Measurements from ENCODE around the gene SLC6A4. TPM values are rescaled to one million over a fixed set of nuclear protein-coding genes. Genes with fewer than 3 reads are reported as not detected.
A peak's percentile ranks its signal among the peaks of the same experiment; 100 is the strongest.

SLC6A4 gene
- total and polyA plus RNA-seq, 2 of the 8 experiments (the other 6 are each of a cell fraction or from before 2014, with no cell fraction given), result 0.09 to 0.33 TPM

GRCh38 chr17:30224419-30224960 is 11.0 kb downstream of the SLC6A4 start:
- Histone ChIP-seq H4K5ac (ENCODE audit: insufficient read length, low read depth, low read length) (no peak overlapping the region), H3K4ac (replicated peaks; ENCODE audit: insufficient read length, low read depth, low read length) (no peak overlapping the region), H4K8ac (ENCODE audit: extremely low read depth, insufficient read depth, low read length) (no peak overlapping the region), H3K56ac (replicated peaks; ENCODE audit: insufficient read length, low read depth, low read length) (no peak overlapping the region), H3K27ac (ENCODE audit: low read depth, low read length) (no peak overlapping the region), H3K23ac (ENCODE audit: insufficient read length) (no peak overlapping the region), H3K18ac (ENCODE audit: extremely low read depth, low read length) (no peak overlapping the region; the same call in 1 of the 2 replicates), H2BK12ac (ENCODE audit: low read depth, low read length) (no peak overlapping the region), H4K91ac (replicated peaks; ENCODE audit: insufficient read length, low read length) (peak overlapping the region; percentile 5), H3K36me3 (ENCODE audit: control insufficient read depth in 2 of 4, insufficient read depth in 4 of 4, low read length in 3 of 4) (no peaks in the 10 kb centered on the region), H3K4me2 (ENCODE audit: insufficient read depth in 1 of 2, low read depth in 2 of 2, low read length in 2 of 2) (no peak overlapping the region), H3K9me3 (ENCODE audit: insufficient read depth in 2 of 2, low read depth in 1 of 2, low read length in 1 of 2) (no peaks in the 10 kb centered on the region), H2BK120ac (replicated peaks; ENCODE audit: low read depth, low read length) (no peak overlapping the region), H4K20me1 (replicated peaks in 1 of 2; ENCODE audit: control insufficient read depth in 1 of 2, insufficient read depth in 2 of 2, low read length in 2 of 2) (no peaks in the 10 kb centered on the region), H3K23me2 (ENCODE audit: low read depth, low read length) (no peaks in the 10 kb centered on the region), H3K9ac (replicated peaks in 1 of 4; ENCODE audit: extremely low read depth in 1 of 4, low read depth in 3 of 4, low read length in 3 of 4) (no peak overlapping the region), H3K79me1 (ENCODE audit: low read depth, low read length) (no peaks in the 10 kb centered on the region), H3K27me3 (replicated peaks in 1 of 4; ENCODE audit: control insufficient read depth in 3 of 4, extremely low read depth in 1 of 4, insufficient read depth in 3 of 4, low read length in 3 of 4) (no peaks in the 10 kb centered on the region), H3K4me3 (ENCODE audit: extremely low read depth in 1 of 4, insufficient read depth in 2 of 4, low read depth in 3 of 4, low read length in 4 of 4) (no peak overlapping the region), H3K79me2 (ENCODE audit: control insufficient read depth in 1 of 2, insufficient read depth in 2 of 2, low read length in 2 of 2) (no peaks in the 10 kb centered on the region), H2AFZ (ENCODE audit: low read length) (peak overlapping the region; percentile 58; the same call in 1 of the 2 replicates), H2BK5ac (ENCODE audit: low read depth, low read length) (no peak overlapping the region), H3K14ac (ENCODE audit: insufficient read length) (no peak overlapping the region), H2AK5ac (ENCODE audit: low read depth, low read length) (no peak overlapping the region), H2BK15ac (ENCODE audit: low read length) (no peak overlapping the region), H3K4me1 (replicated peaks in 1 of 4; ENCODE audit: control insufficient read depth in 3 of 4, insufficient read depth in 4 of 4, low read length in 3 of 4) (peaks cover 0 to 2% (median 0%) of the 10 kb centered on the region in 4 experiments; a peak in 2 of 7 replicates), H2BK20ac (ENCODE audit: low read length) (no peak overlapping the region)
- WGBS, 2 experiments (ENCODE audit: extremely low coverage in 1 of 2, insufficient coverage in 1 of 2, insufficient read length in 1 of 2, insufficient replicate concordance in 2 of 2, low coverage in 1 of 2, low lambda C conversion rate in 2 of 2, missing lambda C conversion rate in 1 of 2), result 81% methylated on average over 8 of the region's 8 CpGs; no CpG with 5 or more reads in 1 of the 2 experiments
- ChIA-PET POLR2A (ENCODE audit: partially characterized antibody) (interaction anchor here (0.7 to 2.9 kb wide), 5 partner anchors 10 to 120 kb away, joined by 3 to 8 read pairs (median 4); no protein-coding TSS in a partner anchor), CTCF (ENCODE audit: partially characterized antibody) (interaction anchor here (1.1 to 1.8 kb wide), 4 partner anchors 12 to 110 kb away, joined by 3 to 9 read pairs (median 5); no protein-coding TSS in a partner anchor)
- FAIRE-seq (no peak), DNase-seq (ENCODE audit: low read depth in 1 of 2, low spot score in 2 of 2) (no peak)
- no peak for TF ChIP-seq NANOG (IDR thresholded peaks at IDR 0.05; ENCODE audit: insufficient read depth, low read depth, low read length, poor library complexity, severe bottlenecking)
- no peak for TF ChIP-seq PHF8 (conservative IDR thresholded peaks at IDR 0.05; ENCODE audit: low read depth, low read length)
- TF ChIP-seq CHD2 (IDR thresholded peaks at IDR 0.05; ENCODE audit: low read length), result no peak
- no peak for TF ChIP-seq POLR2AphosphoS5 (IDR thresholded peaks at IDR 0.05; ENCODE audit: low read depth, low read length)
- TF ChIP-seq MAFK (IDR thresholded peaks at IDR 0.05; ENCODE audit: low read depth, low read length), result no peak
- no peak for TF ChIP-seq CREB1 (IDR thresholded peaks at IDR 0.05)
- no peak for TF ChIP-seq HDAC6 (IDR thresholded peaks at IDR 0.05; ENCODE audit: low read depth, low read length)
- TF ChIP-seq CBX8 (IDR thresholded peaks at IDR 0.05; ENCODE audit: borderline replicate concordance, low read depth, low read length), result no peak
- no peak for TF ChIP-seq POLR2A (IDR thresholded peaks at IDR 0.05; ENCODE audit: control extremely low read depth in 1 of 2, low read depth in 2 of 2, low read length in 2 of 2)

All from H1 (cell line).